Measurements from ENCODE around the gene CRISPLD2. TPM values are rescaled to one million over a fixed set of nuclear protein-coding genes. Genes with fewer than 3 reads are reported as not detected.

CRISPLD2 gene
- total and polyA plus RNA-seq, 9 of the 15 experiments (the other 6 are each of a cell fraction or from before 2014, with no cell fraction given), result 0.03 to 0.24 (median 0.04) TPM; not detected in 4

DNA sequence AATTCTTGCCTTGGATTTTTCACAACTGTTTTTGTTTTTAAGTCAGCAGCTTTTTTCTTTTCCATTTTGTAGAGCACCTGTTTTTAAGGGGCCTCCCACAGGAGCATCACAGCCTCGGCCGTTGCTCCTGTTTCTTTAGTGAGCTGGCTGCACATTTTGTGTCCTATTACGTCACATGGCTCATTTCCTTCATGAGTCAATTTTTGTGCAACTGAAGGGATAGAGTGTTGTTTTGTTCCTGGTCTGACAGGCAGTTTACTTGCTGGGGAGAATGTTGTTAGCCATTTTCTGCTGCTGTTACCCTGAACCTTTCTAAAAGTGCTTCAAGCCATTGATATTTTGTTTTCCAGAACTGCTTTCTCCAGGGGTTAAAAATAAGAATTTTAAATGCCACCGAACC, 45.0 kb upstream of the CRISPLD2 start:
- H3K79me2 ChIP-seq (ENCODE audit: control insufficient read depth, insufficient read depth, low read length), result no peaks in the 10 kb centered on the region; the same call in 2 of the 3 replicates
- H3K27me3 ChIP-seq (ENCODE audit: control insufficient read depth in 2 of 2, insufficient read depth in 2 of 2, low read length in 2 of 2), result no peaks in the 10 kb centered on the region
- no peaks in the 10 kb centered on the region for H3K9me3 ChIP-seq (replicated peaks; ENCODE audit: control insufficient read depth, insufficient read depth, low read depth, low read length)
- peaks cover 92% of the 10 kb centered on the region for H3K36me3 ChIP-seq (ENCODE audit: control insufficient read depth, insufficient read depth, low read length)
- BruUV-seq (replicated peaks), result no TSS peak
- no peak overlapping the region for H3K27ac ChIP-seq (ENCODE audit: extremely low read depth, low read depth, low read length)
- intact Hi-C loops (cut with micrococcal nuclease) (no loop called here), in situ Hi-C loops (cut with MboI) (no loop called here)
- no peak overlapping the region for H3K4me3 ChIP-seq
- H3K4me2 ChIP-seq (ENCODE audit: insufficient read depth, low read length), result no peak overlapping the region
- FAIRE-seq (no peak), ATAC-seq (no peak), DNase-seq (ENCODE audit: extremely low read depth in 1 of 4, low spot score in 3 of 4) (no peak)
- TF ChIP-seq TCF7 (IDR thresholded peaks at IDR 0.05; ENCODE audit: borderline replicate concordance), result no peak
- 97% methylated on average over 4 of the region's 4 CpGs for WGBS (ENCODE audit: insufficient coverage, low coverage, missing lambda C conversion rate)
- 0 out of 5 replicates have a peak, but pooled peaks cover 0 to 2% of the 10 kb centered on the region in 2 experiments for H3K4me1 ChIP-seq (replicated peaks in 1 of 2; ENCODE audit: control insufficient read depth in 2 of 2, insufficient read depth in 2 of 2, low read length in 2 of 2)
- H3K9ac ChIP-seq (ENCODE audit: insufficient read depth in 1 of 2, low read depth in 2 of 2, low read length in 2 of 2), result no peak overlapping the region
- ChIA-PET POLR2A (no interaction called here), CTCF (ENCODE audit: low intra/inter-chr PET ratio) (no interaction called here)
- no peaks in the 10 kb centered on the region for H3K9me1 ChIP-seq (ENCODE audit: control insufficient read depth, insufficient read depth, low read length)
- H4K20me1 ChIP-seq (replicated peaks; ENCODE audit: control insufficient read depth, insufficient read depth, low read length), result no peaks in the 10 kb centered on the region
- no peak overlapping the region for H2AFZ ChIP-seq (ENCODE audit: low read depth, low read length)

DNA sequence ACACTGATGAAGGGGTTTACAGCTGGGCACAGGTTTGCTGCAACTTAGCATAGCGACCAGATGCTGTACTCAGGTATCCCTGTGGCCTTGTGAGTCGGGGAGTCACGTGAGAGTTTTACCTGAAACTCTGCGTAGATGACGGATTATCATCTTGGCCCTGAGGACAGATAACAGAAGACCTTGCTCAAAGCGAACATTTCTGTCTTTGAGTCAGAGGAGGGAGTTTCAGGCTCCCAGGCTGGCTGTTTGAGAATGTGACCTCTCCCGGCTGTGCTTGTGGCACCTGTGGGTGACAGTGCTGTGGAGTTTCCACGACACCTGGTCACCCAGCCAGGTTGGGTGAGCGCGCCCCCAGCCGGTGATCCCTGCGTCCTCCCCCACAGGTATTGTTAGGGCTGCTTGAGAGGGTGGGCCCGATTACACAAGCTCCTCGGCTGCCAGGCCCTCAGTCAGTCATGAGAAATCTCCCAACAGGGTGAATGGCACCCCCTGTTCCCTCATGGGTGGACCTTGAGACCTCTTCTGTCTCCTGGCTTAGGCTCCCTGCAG, 44.4 kb upstream of the CRISPLD2 start:
- ChIA-PET POLR2A (interaction anchor here (0.6 kb wide), 1 partner anchor 280 kb away, joined by 5 read pairs; no protein-coding TSS in a partner anchor), CTCF (ENCODE audit: low intra/inter-chr PET ratio) (no interaction called here)
- H3K4me3 ChIP-seq, result no peak overlapping the region
- in situ Hi-C loops (cut with MboI), result no loop called here
- H3K36me3 ChIP-seq (ENCODE audit: control insufficient read depth, insufficient read depth, low read length), result peaks cover 91% of the 10 kb centered on the region
- H3K9me1 ChIP-seq (ENCODE audit: control insufficient read depth, insufficient read depth, low read length), result no peaks in the 10 kb centered on the region
- WGBS (ENCODE audit: insufficient coverage, low coverage, missing lambda C conversion rate), result 93% methylated on average over 14 of the region's 14 CpGs
- H4K20me1 ChIP-seq (replicated peaks; ENCODE audit: control insufficient read depth, insufficient read depth, low read length), result no peaks in the 10 kb centered on the region
- no peak overlapping the region for H2AFZ ChIP-seq (ENCODE audit: low read depth, low read length)
- no peak overlapping the region for H3K27ac ChIP-seq (ENCODE audit: extremely low read depth, low read depth, low read length)
- H3K9ac ChIP-seq (ENCODE audit: insufficient read depth in 1 of 2, low read depth in 2 of 2, low read length in 2 of 2), result no peak overlapping the region
- no TSS peak for BruUV-seq (replicated peaks)
- H3K79me2 ChIP-seq (ENCODE audit: control insufficient read depth, insufficient read depth, low read length), result no peaks in the 10 kb centered on the region
- H3K4me2 ChIP-seq (ENCODE audit: insufficient read depth, low read length), result no peak overlapping the region
- intact Hi-C loops (cut with micrococcal nuclease), result no loop called here
- no peak for DNase-seq (ENCODE audit: extremely low read depth in 1 of 4, low spot score in 3 of 4)
- 0 out of 5 replicates have a peak, but pooled peaks cover 0 to 2% of the 10 kb centered on the region in 2 experiments for H3K4me1 ChIP-seq (replicated peaks in 1 of 2; ENCODE audit: control insufficient read depth in 2 of 2, insufficient read depth in 2 of 2, low read length in 2 of 2)
- H3K9me3 ChIP-seq (replicated peaks; ENCODE audit: control insufficient read depth, insufficient read depth, low read depth, low read length), result no peaks in the 10 kb centered on the region
- no peaks in the 10 kb centered on the region for H3K27me3 ChIP-seq (ENCODE audit: control insufficient read depth in 2 of 2, insufficient read depth in 2 of 2, low read length in 2 of 2)
- no peak for ATAC-seq
- no peak for FAIRE-seq
- no peak for TF ChIP-seq GABPB2 (CRISPR knock-in tag; conservative IDR thresholded peaks at IDR 0.05)
- no peak for TF ChIP-seq SREBF1 (IDR thresholded peaks at IDR 0.05; ENCODE audit: borderline replicate concordance, low read depth, low read length)
- TF ChIP-seq KDM4B (IDR thresholded peaks at IDR 0.05; ENCODE audit: borderline replicate concordance in 2 of 2, low read depth in 1 of 2), result no peak
- TF ChIP-seq, protein P1, sequence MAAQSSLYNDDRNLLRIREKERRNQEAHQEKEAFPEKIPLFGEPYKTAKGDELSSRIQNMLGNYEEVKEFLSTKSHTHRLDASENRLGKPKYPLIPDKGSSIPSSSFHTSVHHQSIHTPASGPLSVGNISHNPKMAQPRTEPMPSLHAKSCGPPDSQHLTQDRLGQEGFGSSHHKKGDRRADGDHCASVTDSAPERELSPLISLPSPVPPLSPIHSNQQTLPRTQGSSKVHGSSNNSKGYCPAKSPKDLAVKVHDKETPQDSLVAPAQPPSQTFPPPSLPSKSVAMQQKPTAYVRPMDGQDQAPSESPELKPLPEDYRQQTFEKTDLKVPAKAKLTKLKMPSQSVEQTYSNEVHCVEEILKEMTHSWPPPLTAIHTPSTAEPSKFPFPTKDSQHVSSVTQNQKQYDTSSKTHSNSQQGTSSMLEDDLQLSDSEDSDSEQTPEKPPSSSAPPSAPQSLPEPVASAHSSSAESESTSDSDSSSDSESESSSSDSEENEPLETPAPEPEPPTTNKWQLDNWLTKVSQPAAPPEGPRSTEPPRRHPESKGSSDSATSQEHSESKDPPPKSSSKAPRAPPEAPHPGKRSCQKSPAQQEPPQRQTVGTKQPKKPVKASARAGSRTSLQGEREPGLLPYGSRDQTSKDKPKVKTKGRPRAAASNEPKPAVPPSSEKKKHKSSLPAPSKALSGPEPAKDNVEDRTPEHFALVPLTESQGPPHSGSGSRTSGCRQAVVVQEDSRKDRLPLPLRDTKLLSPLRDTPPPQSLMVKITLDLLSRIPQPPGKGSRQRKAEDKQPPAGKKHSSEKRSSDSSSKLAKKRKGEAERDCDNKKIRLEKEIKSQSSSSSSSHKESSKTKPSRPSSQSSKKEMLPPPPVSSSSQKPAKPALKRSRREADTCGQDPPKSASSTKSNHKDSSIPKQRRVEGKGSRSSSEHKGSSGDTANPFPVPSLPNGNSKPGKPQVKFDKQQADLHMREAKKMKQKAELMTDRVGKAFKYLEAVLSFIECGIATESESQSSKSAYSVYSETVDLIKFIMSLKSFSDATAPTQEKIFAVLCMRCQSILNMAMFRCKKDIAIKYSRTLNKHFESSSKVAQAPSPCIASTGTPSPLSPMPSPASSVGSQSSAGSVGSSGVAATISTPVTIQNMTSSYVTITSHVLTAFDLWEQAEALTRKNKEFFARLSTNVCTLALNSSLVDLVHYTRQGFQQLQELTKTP (IDR thresholded peaks at IDR 0.05; ENCODE audit: low read depth in 1 of 2, partially characterized antibody in 2 of 2), result no peak
- TF ChIP-seq CREB5 (CRISPR knock-in tag; IDR thresholded peaks at IDR 0.05), result no peak
- TF ChIP-seq ZNF121 (CRISPR knock-in tag; conservative IDR thresholded peaks at IDR 0.05), result no peak
- TF ChIP-seq SP1 (CRISPR knock-in tag; IDR thresholded peaks at IDR 0.05), result no peak
- no peak for TF ChIP-seq ELF4 (CRISPR knock-in tag; IDR thresholded peaks at IDR 0.05)
- TF ChIP-seq EP400 (IDR thresholded peaks at IDR 0.05), result no peak
